ENCODE data around the gene SCYL3. TPM values are rescaled to one million over a fixed set of nuclear protein-coding genes. Genes with fewer than 3 reads are reported as not detected.
"Not testable (repeated sequence)": the region's sequence is repeated elsewhere in the genome, so short reads cannot be mapped to it uniquely, and the experiment has no call there.

SCYL3 gene
- total RNA-seq, 1 experiment from 2014 or later = 7.6 TPM

DNA sequence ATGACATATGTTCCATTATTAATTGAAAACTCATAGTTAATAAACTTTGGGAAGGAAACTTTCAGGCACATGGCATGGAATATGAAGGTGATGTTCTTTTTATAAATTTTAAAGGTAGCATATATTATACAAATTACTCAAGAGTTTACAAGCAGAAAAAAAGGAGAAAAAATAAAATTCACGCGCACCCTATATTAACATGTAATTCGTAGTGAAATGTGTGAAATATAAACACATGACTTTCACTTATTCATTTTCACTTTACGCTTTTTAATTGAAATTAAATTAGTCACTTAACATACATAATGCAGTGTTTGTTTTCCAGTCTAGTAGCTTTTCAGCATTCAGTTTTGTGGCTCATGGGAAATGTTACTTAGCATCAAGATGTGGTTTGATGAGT, 27.4 kb upstream of the SCYL3 start:
- Histone ChIP-seq H3K9me3 (ENCODE audit: control insufficient read depth in 1 of 2, insufficient read depth in 1 of 2, low read depth in 1 of 2, low read length in 2 of 2) (no peaks in the 10 kb centered on the region), H3K4me3 (replicated peaks in 1 of 2; ENCODE audit: low read depth in 1 of 2, low read length in 2 of 2) (no peak overlapping the region), H3K79me2 (ENCODE audit: insufficient read depth, low read length) (no peaks in the 10 kb centered on the region), H3K9me2 (ENCODE audit: insufficient read depth) (no peaks in the 10 kb centered on the region), H3K27ac (ENCODE audit: low read depth, low read length) (no peak overlapping the region), H3K27me3 (ENCODE audit: insufficient read depth, low read length) (no peaks in the 10 kb centered on the region), H3K36me3 (ENCODE audit: control insufficient read depth in 1 of 2, insufficient read depth in 2 of 2, low read length in 2 of 2) (no peaks in the 10 kb centered on the region), H4K20me1 (ENCODE audit: insufficient read depth) (no peaks in the 10 kb centered on the region), H2AFZ (ENCODE audit: low read depth, low read length, poor library complexity, severe bottlenecking) (no peak overlapping the region), H3K4me1 (ENCODE audit: control insufficient read depth in 1 of 2, insufficient read depth in 2 of 2, low read length in 2 of 2) (no peaks in the 10 kb centered on the region), H3K4me2 (ENCODE audit: low read length) (no peak overlapping the region), H3K9ac (ENCODE audit: low read length) (no peak overlapping the region)
- intact Hi-C loops (cut with micrococcal nuclease) = no loop called here
- no peak for DNase-seq (ENCODE audit: low read depth, low spot score)
- BruUV-seq (replicated peaks) = no TSS peak
- no peak for ATAC-seq
- ChIA-PET RAD21 (ENCODE audit: low non-redundant PET in 1 of 2, low total read pairs in 2 of 2, uncharacterized antibody in 2 of 2, unreplicated experiment in 2 of 2) (no interaction called here), POLR2A (no interaction called here), CTCF (no interaction called here)
- TF ChIP-seq EZH2 (IDR thresholded peaks at IDR 0.05) = no peak
- TF ChIP-seq POLR2AphosphoS5 (IDR thresholded peaks at IDR 0.05; ENCODE audit: low read depth, low read length) = no peak
- TF ChIP-seq EZH2phosphoT487 (IDR thresholded peaks at IDR 0.05; ENCODE audit: borderline replicate concordance) = no peak
- no peak for TF ChIP-seq POLR2A (IDR thresholded peaks at IDR 0.05; ENCODE audit: borderline replicate concordance, extremely low read depth, insufficient read depth, insufficient read length)

DNA sequence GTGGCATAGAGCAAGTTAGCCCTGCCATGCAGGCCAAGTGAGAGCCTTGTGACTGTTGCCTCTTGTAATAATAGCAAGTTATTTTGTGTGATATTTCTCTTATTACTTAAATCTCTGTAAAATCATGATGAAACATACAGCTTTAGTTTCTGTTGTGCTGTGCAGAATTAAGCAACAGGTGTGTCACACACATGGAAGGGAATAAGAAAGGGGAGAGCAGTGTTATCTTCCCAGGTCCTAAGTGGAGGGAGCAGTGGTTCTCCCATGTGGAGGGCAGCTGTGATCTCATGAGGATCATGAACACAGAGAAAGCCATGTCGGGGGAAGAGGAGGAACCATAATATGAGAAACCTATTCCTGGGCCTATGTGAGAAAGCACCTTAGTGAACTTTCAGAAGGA, 25.2 kb upstream of the SCYL3 start:
- ATAC-seq (no peak), DNase-seq (ENCODE audit: low read depth, low spot score) (no peak)
- Histone ChIP-seq H3K9me3 (ENCODE audit: control insufficient read depth in 1 of 2, insufficient read depth in 1 of 2, low read depth in 1 of 2, low read length in 2 of 2) (no peaks in the 10 kb centered on the region), H3K27me3 (ENCODE audit: insufficient read depth, low read length) (no peaks in the 10 kb centered on the region), H3K27ac (ENCODE audit: low read depth, low read length) (no peak overlapping the region), H3K4me3 (replicated peaks in 1 of 2; ENCODE audit: low read depth in 1 of 2, low read length in 2 of 2) (no peak overlapping the region), H3K4me2 (ENCODE audit: low read length) (no peak overlapping the region), H3K9me2 (ENCODE audit: insufficient read depth) (no peaks in the 10 kb centered on the region), H3K4me1 (ENCODE audit: control insufficient read depth in 1 of 2, insufficient read depth in 2 of 2, low read length in 2 of 2) (peaks cover 0 to 9% of the 10 kb centered on the region in 2 experiments; a peak in 2 of 4 replicates), H3K36me3 (ENCODE audit: control insufficient read depth in 1 of 2, insufficient read depth in 2 of 2, low read length in 2 of 2) (no peaks in the 10 kb centered on the region), H3K9ac (ENCODE audit: low read length) (no peak overlapping the region), H2AFZ (ENCODE audit: low read depth, low read length, poor library complexity, severe bottlenecking) (no peak overlapping the region), H4K20me1 (ENCODE audit: insufficient read depth) (no peaks in the 10 kb centered on the region), H3K79me2 (ENCODE audit: insufficient read depth, low read length) (no peaks in the 10 kb centered on the region)
- TF ChIP-seq TCF7L2 (IDR thresholded peaks at IDR 0.05; ENCODE audit: borderline replicate concordance, extremely low read depth, insufficient read depth, insufficient read length) (no peak), ZFX (IDR thresholded peaks at IDR 0.05) (no peak), SP1 (IDR thresholded peaks at IDR 0.05; ENCODE audit: low read depth) (no peak), SIN3A (IDR thresholded peaks at IDR 0.05; ENCODE audit: low read depth) (no peak), CBX3 (IDR thresholded peaks at IDR 0.05; ENCODE audit: low read depth) (no peak), SRF (IDR thresholded peaks at IDR 0.05; ENCODE audit: low read depth) (no peak), EGR1 (IDR thresholded peaks at IDR 0.05; ENCODE audit: low read depth) (no peak)
- TF ChIP-seq, protein P1, sequence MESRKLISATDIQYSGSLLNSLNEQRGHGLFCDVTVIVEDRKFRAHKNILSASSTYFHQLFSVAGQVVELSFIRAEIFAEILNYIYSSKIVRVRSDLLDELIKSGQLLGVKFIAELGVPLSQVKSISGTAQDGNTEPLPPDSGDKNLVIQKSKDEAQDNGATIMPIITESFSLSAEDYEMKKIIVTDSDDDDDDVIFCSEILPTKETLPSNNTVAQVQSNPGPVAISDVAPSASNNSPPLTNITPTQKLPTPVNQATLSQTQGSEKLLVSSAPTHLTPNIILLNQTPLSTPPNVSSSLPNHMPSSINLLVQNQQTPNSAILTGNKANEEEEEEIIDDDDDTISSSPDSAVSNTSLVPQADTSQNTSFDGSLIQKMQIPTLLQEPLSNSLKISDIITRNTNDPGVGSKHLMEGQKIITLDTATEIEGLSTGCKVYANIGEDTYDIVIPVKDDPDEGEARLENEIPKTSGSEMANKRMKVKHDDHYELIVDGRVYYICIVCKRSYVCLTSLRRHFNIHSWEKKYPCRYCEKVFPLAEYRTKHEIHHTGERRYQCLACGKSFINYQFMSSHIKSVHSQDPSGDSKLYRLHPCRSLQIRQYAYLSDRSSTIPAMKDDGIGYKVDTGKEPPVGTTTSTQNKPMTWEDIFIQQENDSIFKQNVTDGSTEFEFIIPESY (IDR thresholded peaks at IDR 0.05; ENCODE audit: extremely low read depth, insufficient replicate concordance, low read length) = no peak
- CTCF ChIA-PET = no interaction called here
- RAD21 ChIA-PET (ENCODE audit: low non-redundant PET in 1 of 2, low total read pairs in 2 of 2, uncharacterized antibody in 2 of 2, unreplicated experiment in 2 of 2) = no interaction called here
- intact Hi-C loops (cut with micrococcal nuclease) = no loop called here
- POLR2A ChIA-PET = no interaction called here
- BruUV-seq (replicated peaks) = no TSS peak

DNA sequence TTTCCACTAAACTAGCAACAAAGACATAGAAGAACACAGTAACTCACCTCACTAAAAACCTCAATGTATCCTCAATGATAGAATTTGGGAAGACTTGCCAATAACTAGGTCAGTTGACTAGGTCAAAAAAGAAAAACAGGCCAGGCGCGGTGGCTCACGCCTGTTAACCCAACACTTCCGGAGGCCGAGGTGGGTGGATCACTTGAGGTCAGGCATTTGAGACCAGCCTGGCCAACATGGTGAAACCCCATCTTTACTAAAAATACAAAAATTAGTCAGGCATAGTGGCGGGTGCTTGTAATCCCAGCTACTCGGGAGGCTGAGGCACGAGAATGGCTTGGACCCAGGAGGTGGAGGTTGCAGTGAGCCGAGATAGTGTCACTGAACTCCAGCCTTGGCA, 24.5 kb upstream of the SCYL3 start:
- H2AFZ ChIP-seq (ENCODE audit: low read depth, low read length, poor library complexity, severe bottlenecking); H3K4me2 ChIP-seq (ENCODE audit: low read length); CTCF ChIA-PET; H4K20me1 ChIP-seq (ENCODE audit: insufficient read depth); H3K9ac ChIP-seq (ENCODE audit: low read length); H3K36me3 ChIP-seq (ENCODE audit: control insufficient read depth in 1 of 2, insufficient read depth in 2 of 2, low read length in 2 of 2); H3K27ac ChIP-seq (ENCODE audit: low read depth, low read length); H3K4me1 ChIP-seq (ENCODE audit: control insufficient read depth in 1 of 2, insufficient read depth in 2 of 2, low read length in 2 of 2); BruUV-seq (replicated peaks); H3K79me2 ChIP-seq (ENCODE audit: insufficient read depth, low read length); RAD21 ChIA-PET (ENCODE audit: low non-redundant PET in 1 of 2, low total read pairs in 2 of 2, uncharacterized antibody in 2 of 2, unreplicated experiment in 2 of 2); H3K9me2 ChIP-seq (ENCODE audit: insufficient read depth); intact Hi-C loops (cut with micrococcal nuclease); H3K4me3 ChIP-seq (replicated peaks in 1 of 2; ENCODE audit: low read depth in 1 of 2, low read length in 2 of 2); H3K27me3 ChIP-seq (ENCODE audit: insufficient read depth, low read length); DNase-seq (ENCODE audit: low read depth, low spot score); POLR2A ChIA-PET; H3K9me3 ChIP-seq (ENCODE audit: control insufficient read depth in 1 of 2, insufficient read depth in 1 of 2, low read depth in 1 of 2, low read length in 2 of 2); ATAC-seq: not testable (repeated sequence)
